Spleen (tissue), 7 donors: ENCODE results near the gene ZNRF3.

Experiments used
- CTCF ChIP-seq, 11 experiments: fragments of 200-600 bp in 7 of 11; fragments of 450-650 bp in 4 of 11; sonication (generic) in 4 of 11; IDR thresholded peaks in 8 of 11; conservative IDR thresholded peaks in 3 of 11; 1 replicate in 7 of 11; 2 replicates in 4 of 11; pipeline versions ENCODE4 v1.4.0 to v1.8.0; 2016 to 2021; ENCODE audit warnings: antibody characterized with exemption in 11 of 11, inconsistent platforms in 4 of 11, mild to moderate bottlenecking in 1 of 11
- POLR2A ChIP-seq, 3 donors: fragments of 450-650 bp; IDR thresholded peaks; one replicate each; pipeline ENCODE4 v1.5.1; 2017; ENCODE audit warnings: antibody characterized with exemption in 3 of 3, mild to moderate bottlenecking in 1 of 3
- POLR2AphosphoS5 ChIP-seq, 3 donors: sonication (generic); formaldehyde crosslinking; IDR thresholded peaks; one replicate each; pipeline ENCODE4 v1.5.1; 2017; ENCODE audit warnings: antibody characterized with exemption in 3 of 3
- donor health status: DM: no; HTN: no; CAD: no; lungs with moderate emphysema.
- donor health status: DM: no; HTN: no; CAD: no.
- donor health status: DM: no; HTN: no; CAD: no.

- TF ChIP-seq CTCF (IDR thresholded peaks at IDR 0.05 in 8 of 11, conservative IDR thresholded peaks at IDR 0.05 in 3 of 11) (no peak), POLR2A (IDR thresholded peaks at IDR 0.05) (no peak), POLR2AphosphoS5 (IDR thresholded peaks at IDR 0.05) (no peak)
Observed at GRCh38 chr22:29000641-29001040, 117.3 kb downstream of the ZNRF3 start.
